Esophagus (tissue), 2 donors: Measurements from ENCODE around the gene TST. TPM values are rescaled to one million over a fixed set of nuclear protein-coding genes. Genes with fewer than 3 reads are reported as not detected.

Experiments used
- H3K27ac ChIP-seq, 2 donors: one replicate each; pipeline ENCODE4 v1.5.1; 2013; ENCODE audit warnings: low read depth in 2 of 2, mild to moderate bottlenecking in 2 of 2, inconsistent platforms in 1 of 2, low read length in 1 of 2, moderate library complexity in 1 of 2
- H3K27me3 ChIP-seq, 2 donors: one replicate each; pipeline ENCODE4 v1.6.1; 2013; ENCODE audit warnings: low read length in 2 of 2, control low read depth in 1 of 2, mild to moderate bottlenecking in 1 of 2; ENCODE audit not compliant: insufficient read depth in 2 of 2, control insufficient read depth in 1 of 2
- H3K36me3 ChIP-seq, 2 donors: one replicate each; pipeline ENCODE4 v1.6.1; 2013; ENCODE audit warnings: low read length in 1 of 2; ENCODE audit not compliant: control insufficient read depth in 2 of 2, insufficient read depth in 2 of 2
- H3K4me1 ChIP-seq, 2 donors: one replicate each; pipeline ENCODE4 v1.6.1; 2013; ENCODE audit warnings: low read length in 1 of 2; ENCODE audit not compliant: control insufficient read depth in 2 of 2, insufficient read depth in 2 of 2
- H3K4me3 ChIP-seq, 2 donors: one replicate each; pipeline ENCODE4 v1.5.1; 2013; ENCODE audit warnings: low read length in 2 of 2, mild to moderate bottlenecking in 2 of 2, low read depth in 1 of 2, moderate library complexity in 1 of 2
- H3K9me3 ChIP-seq, 2 donors: one replicate each; pipeline ENCODE4 v1.6.1; 2013; ENCODE audit warnings: mild to moderate bottlenecking in 2 of 2, low read depth in 1 of 2, low read length in 1 of 2, moderate library complexity in 1 of 2; ENCODE audit not compliant: control insufficient read depth in 2 of 2, insufficient read depth in 1 of 2
- WGBS, 2 donors: extraction: QIAGEN DNeasy Blood & Tissue Kit; methylation state at CpG; one replicate each; pipeline ENCODE4 v1.1.7; 2013; 5-methylcytosine and 5-hydroxymethylcytosine counted together
- polyA plus RNA-seq, 2 donors: library from polyadenylated mRNA; stranded (reverse); fragments of 200-250 nt; gene quantifications; one replicate each; pipeline ENCODE4 v1.2.3, GENCODE V29; 2013
- donor health status: healthy with polysubstance abuse.
- donor health status: Bipolar disorder and iron deficiency.

TST gene
- polyA plus RNA-seq, 2 donors: 108 to 140 TPM

GRCh38 chr22:36961626-36962025 is 57.6 kb downstream of the TST start:
- H3K27ac ChIP-seq: no peak overlapping the region
- H3K36me3 ChIP-seq: no peaks in the 10 kb centered on the region
- H3K27me3 ChIP-seq: peaks cover 0 to 2% of the 10 kb centered on the region in 2 donors
- WGBS, 2 donors: 53 to 56% methylated on average over 3 of the region's 3 CpGs
- H3K4me1 ChIP-seq: no peaks in the 10 kb centered on the region
- no peak overlapping the region for H3K4me3 ChIP-seq
- no peaks in the 10 kb centered on the region for H3K9me3 ChIP-seq

Other genes starting within 250 kb of the TST start
- 10 to 100 TPM; 10.3 to 16.0 TPM for gene IFT27, start 243.3 kb downstream of the TST start, polyA plus RNA-seq
- not detected for gene PVALB, start 202.4 kb downstream of the TST start, polyA plus RNA-seq
- 1 to 10 TPM; 4.2 to 7.0 TPM for gene NCF4, start 158.4 kb downstream of the TST start, polyA plus RNA-seq
- gene CSF2RB, start 105.8 kb downstream of the TST start, polyA plus RNA-seq: 1 to 10 TPM in 1 of 2 donors, under 1 TPM in 1; 0.75 to 1.5 TPM
- 100 to 1,000 TPM; 104 to 147 TPM for gene MPST, start 295 bp upstream of the TST start, polyA plus RNA-seq
- 1 to 10 TPM; 6.7 to 7.4 TPM for gene KCTD17, start 32.3 kb upstream of the TST start, polyA plus RNA-seq
- gene TMPRSS6, start 90.3 kb upstream of the TST start, polyA plus RNA-seq: under 1 TPM; 0.04 to 0.05 TPM
- 1 to 10 TPM in 1 of 2 donors, under 1 TPM in 1; 0.65 to 1.2 TPM for gene IL2RB, start 130.5 kb upstream of the TST start, polyA plus RNA-seq
- 1 to 10 TPM; 1.3 to 4.9 TPM for gene C1QTNF6, start 168.8 kb upstream of the TST start, polyA plus RNA-seq
- under 1 TPM in 1 of 2 donors, not detected in 1; 0.02 TPM for gene SSTR3, start 193.0 kb upstream of the TST start, polyA plus RNA-seq
- 1 to 10 TPM; 7.2 to 9.4 TPM for gene RAC2, start 224.8 kb upstream of the TST start, polyA plus RNA-seq